DOHH2 (cell line): ENCODE data around the gene ITGA11.

Experiments
- EZH2phosphoT487 ChIP-seq: fragments of 200-600 bp; sonication (generic); IDR thresholded peaks from 2 replicates; pipeline ENCODE4 v1.6.1; 2017; ENCODE audit warnings: borderline replicate concordance, mild to moderate bottlenecking, antibody characterized with exemption, low read length, moderate library complexity, mixed read lengths
- TF ChIP-seq, protein P1 (sequence below): fragments of 200-600 bp; sonication (generic); IDR thresholded peaks from one replicate; pipeline ENCODE4 v1.5.1; 2014; ENCODE audit warnings: antibody characterized with exemption, mild to moderate bottlenecking, low read depth, low read length; ENCODE audit not compliant: poor library complexity, severe bottlenecking

DNA sequence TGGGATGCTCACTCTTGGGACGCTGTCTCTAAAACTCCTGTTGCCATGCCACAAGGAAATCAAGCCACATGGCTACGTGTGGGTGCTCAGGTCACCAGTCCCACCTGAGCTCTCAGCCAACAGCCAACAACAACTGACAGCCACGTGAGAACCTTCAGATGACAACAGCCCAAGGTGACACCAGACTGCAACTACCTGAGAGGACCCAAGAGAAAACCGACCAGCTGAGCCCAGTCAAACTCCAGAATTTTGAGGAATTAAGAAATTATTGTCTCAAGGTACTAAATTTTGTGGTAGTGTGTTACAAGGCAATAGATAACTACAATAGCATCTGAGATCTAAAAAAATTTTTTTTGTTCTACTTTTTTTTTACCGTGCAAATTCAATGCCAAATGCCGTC lies 75.2 kb downstream of the ITGA11 start:
- TF ChIP-seq, protein P1, sequence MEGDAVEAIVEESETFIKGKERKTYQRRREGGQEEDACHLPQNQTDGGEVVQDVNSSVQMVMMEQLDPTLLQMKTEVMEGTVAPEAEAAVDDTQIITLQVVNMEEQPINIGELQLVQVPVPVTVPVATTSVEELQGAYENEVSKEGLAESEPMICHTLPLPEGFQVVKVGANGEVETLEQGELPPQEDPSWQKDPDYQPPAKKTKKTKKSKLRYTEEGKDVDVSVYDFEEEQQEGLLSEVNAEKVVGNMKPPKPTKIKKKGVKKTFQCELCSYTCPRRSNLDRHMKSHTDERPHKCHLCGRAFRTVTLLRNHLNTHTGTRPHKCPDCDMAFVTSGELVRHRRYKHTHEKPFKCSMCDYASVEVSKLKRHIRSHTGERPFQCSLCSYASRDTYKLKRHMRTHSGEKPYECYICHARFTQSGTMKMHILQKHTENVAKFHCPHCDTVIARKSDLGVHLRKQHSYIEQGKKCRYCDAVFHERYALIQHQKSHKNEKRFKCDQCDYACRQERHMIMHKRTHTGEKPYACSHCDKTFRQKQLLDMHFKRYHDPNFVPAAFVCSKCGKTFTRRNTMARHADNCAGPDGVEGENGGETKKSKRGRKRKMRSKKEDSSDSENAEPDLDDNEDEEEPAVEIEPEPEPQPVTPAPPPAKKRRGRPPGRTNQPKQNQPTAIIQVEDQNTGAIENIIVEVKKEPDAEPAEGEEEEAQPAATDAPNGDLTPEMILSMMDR = no peak
- no peak for TF ChIP-seq EZH2phosphoT487
